EH (cell line): ENCODE results near the gene CHRDL1.
"Not testable (repeated sequence)": the region's sequence is repeated elsewhere in the genome, so short reads cannot be mapped to it uniquely, and the experiment has no call there.

Experiments used
- DNase-seq: peaks from one replicate; pipeline ENCODE4 v3.0.0-alpha.2; 2015; ENCODE audit warnings: low read depth

Gene CHRDL1

GRCh38 chrX:110665223-110666002 lies 130.2 kb downstream of the CHRDL1 start:
- DNase-seq: peak; percentile 51

GRCh38 chrX:110657073-110657472 lies 138.5 kb downstream of the CHRDL1 start:
- no peak for DNase-seq

GRCh38 chrX:110654280-110654679 lies 141.3 kb downstream of the CHRDL1 start:
- not testable (repeated sequence) for DNase-seq

DNA sequence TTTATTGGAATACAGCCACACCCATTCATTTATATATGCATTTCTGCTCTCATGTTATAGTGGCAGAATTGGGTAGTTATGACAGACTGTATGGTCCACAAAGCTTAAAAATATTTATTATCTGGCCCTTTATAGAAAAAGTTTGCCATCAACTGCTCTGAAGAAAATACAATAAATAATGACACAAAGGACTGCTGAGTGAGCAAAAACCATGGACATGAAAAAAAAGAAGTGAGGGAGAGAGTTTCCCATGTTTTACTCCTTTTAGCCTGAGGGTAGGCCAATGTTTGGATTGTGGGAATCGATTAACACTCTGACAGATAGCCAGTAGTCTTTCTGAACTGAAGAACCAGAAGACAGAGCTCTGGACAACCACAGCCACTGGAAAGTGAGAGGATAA lies 149.2 kb downstream of the CHRDL1 start:
- no peak for DNase-seq
